NT2/D1 (cell line): Measurements from ENCODE around the gene GPC6.

Experiments
- SUZ12 ChIP-seq: IDR thresholded peaks from 2 replicates; pipeline ENCODE4 v1.6.1; 2011; ENCODE audit not compliant: insufficient read length, insufficient read depth; ENCODE audit errors: extremely low read depth
- YY1 ChIP-seq: IDR thresholded peaks from 2 replicates; pipeline ENCODE4 v1.6.1; 2011; ENCODE audit not compliant: insufficient read length, insufficient read depth
- ZNF274 ChIP-seq: IDR thresholded peaks from 2 replicates; pipeline ENCODE4 v1.6.1; 2011; ENCODE audit warnings: mild to moderate bottlenecking, low read depth, low read length

DNA sequence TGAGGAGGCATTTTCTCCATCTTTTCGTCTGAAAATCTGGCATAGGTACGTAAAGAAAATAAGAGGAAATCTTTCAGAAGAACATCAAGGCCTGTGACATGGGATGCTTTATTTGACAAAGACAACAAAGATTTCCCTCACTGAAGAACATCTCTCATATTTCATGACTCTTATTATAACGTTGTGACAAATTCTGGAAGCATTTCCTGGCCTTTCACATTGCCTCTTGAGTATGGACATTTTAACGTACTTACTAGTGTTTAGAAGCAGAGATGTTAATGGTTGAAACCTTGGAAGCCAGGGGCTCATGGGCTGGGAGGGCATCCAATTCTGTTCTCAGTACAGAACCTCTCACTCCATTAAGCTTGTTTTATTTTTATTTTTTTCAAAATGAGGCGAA is 1042.1 kb downstream of the GPC6 start:
- no peak for TF ChIP-seq YY1
- TF ChIP-seq SUZ12, result no peak
- TF ChIP-seq ZNF274, result no peak
